ENCODE data around the gene CCDC127. TPM values are rescaled to one million over a fixed set of nuclear protein-coding genes. Genes with fewer than 3 reads are reported as not detected.
A peak's percentile ranks its signal among the peaks of the same experiment; 100 is the strongest.

Gene CCDC127
- total and polyA plus RNA-seq, 4 donors, result 2.1 to 6.7 (median 4.2) TPM

DNA sequence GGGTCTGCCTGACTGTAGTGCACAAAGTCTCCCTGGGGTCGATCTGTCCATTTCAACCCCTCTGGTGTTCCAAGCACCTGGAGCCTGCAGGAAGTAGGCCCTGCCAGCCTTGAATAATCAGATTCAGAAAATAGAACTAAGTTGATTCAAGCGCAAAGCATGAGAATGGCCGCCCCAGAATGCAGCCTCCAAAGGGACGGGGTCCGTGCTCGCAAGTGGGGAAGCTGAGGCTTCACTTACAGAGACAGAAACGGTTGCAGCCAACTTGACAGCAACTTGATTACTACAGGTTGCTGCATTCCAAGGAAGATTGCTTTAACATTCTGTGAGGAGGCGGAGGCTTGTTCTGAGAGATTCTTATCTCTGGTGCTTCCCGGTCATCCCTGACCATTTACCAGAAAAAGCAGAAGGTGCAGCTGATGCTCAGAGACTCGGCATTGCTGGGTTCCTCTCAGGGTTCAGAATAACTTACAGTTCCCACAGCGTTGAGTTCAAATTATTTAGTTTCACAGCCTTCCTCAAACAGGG is 41.6 kb downstream of the CCDC127 start:
- intact Hi-C loops (cut with DNase I), result no loop called here

DNA sequence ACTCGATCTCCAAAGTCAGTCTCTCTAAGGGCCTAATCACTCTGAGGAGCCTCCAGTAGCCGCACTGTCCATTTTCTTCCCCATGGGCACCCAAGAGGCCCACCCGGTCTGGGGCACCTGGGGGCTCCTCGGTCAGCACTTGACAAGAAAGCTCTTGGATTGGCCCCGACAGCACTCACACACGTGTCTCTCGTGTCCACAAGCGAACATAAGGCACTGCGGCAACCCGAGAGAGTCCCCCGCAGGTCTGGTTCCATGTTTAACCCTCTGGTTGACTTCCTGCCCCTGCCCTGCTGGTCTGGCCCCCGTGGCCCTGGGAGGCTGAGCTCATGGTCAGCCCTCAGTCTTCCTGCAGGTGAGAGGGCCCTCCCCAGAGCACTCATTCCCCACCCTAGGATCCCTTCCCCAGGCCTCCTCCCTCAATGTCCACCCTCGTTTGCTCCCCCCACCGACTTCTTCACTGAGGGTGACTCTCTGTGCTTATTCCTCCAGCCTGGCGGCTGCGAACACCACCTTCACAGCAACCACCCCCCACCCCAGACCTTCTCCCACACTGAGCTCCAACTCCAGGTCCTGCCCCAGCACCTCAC is 43.0 kb downstream of the CCDC127 start:
- no peaks in the 10 kb centered on the region for H3K9me3 ChIP-seq (ENCODE audit: control insufficient read depth, low read length)
- H3K36me3 ChIP-seq (ENCODE audit: control insufficient read depth in 1 of 2, insufficient read depth in 2 of 2, low read length in 1 of 2), result no peaks in the 10 kb centered on the region
- intact Hi-C loops (cut with DNase I), result no loop called here
- DNase-seq (peak in 1 of 2 donors; percentile 53), ATAC-seq (ENCODE audit: low FRiP score) (no peak)
- 91 to 93% methylated on average over 16 of the region's 16 CpGs for WGBS, 2 donors
- H3K27me3 ChIP-seq (ENCODE audit: control insufficient read depth in 1 of 2, insufficient read depth in 2 of 2, low read length in 1 of 2), result no peaks in the 10 kb centered on the region
- no peak overlapping the region for H3K27ac ChIP-seq (ENCODE audit: low read depth in 1 of 2, low read length in 2 of 2)
- no peaks in the 10 kb centered on the region for H3K4me1 ChIP-seq (ENCODE audit: control insufficient read depth in 1 of 2, insufficient read depth in 2 of 2, low read length in 2 of 2)
- no peak overlapping the region for H3K4me3 ChIP-seq (ENCODE audit: low read length in 2 of 2)

More for the DNA sequence above, 41.6 kb downstream of the CCDC127 start:
- no peaks in the 10 kb centered on the region for H3K9me3 ChIP-seq (ENCODE audit: control insufficient read depth, low read length)
- no peaks in the 10 kb centered on the region for H3K27me3 ChIP-seq (ENCODE audit: control insufficient read depth in 1 of 2, insufficient read depth in 2 of 2, low read length in 1 of 2)
- no peaks in the 10 kb centered on the region for H3K4me1 ChIP-seq (ENCODE audit: control insufficient read depth in 1 of 2, insufficient read depth in 2 of 2, low read length in 2 of 2)
- WGBS, 2 donors, result 88% methylated on average over 11 of the region's 11 CpGs
- no peaks in the 10 kb centered on the region for H3K36me3 ChIP-seq (ENCODE audit: control insufficient read depth in 1 of 2, insufficient read depth in 2 of 2, low read length in 1 of 2)
- DNase-seq (peak in 1 of 2 donors; percentile 53), ATAC-seq (ENCODE audit: low FRiP score) (no peak)
- H3K27ac ChIP-seq (ENCODE audit: low read depth in 1 of 2, low read length in 2 of 2), result no peak overlapping the region
- H3K4me3 ChIP-seq (ENCODE audit: low read length in 2 of 2), result no peak overlapping the region

DNA sequence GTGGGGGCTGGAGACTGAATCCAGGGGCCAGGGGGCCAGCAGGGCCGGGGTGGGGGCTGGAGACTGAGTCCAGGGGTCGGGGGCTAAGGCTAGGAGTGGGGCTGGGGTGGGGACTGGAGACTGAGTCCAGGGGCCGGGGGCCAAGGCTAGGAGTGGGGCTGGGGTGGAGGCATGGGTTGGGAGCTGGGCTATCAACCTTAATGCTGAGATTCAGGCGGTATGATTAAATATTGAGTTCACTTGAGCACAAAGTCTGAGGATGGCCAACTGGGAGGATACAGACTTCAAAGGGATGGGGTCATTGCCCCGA is 43.7 kb downstream of the CCDC127 start:
- Histone ChIP-seq H3K4me3 (ENCODE audit: low read length in 2 of 2) (no peak overlapping the region), H3K36me3 (ENCODE audit: control insufficient read depth in 1 of 2, insufficient read depth in 2 of 2, low read length in 1 of 2) (no peaks in the 10 kb centered on the region), H3K4me1 (ENCODE audit: control insufficient read depth in 1 of 2, insufficient read depth in 2 of 2, low read length in 2 of 2) (no peaks in the 10 kb centered on the region), H3K27ac (ENCODE audit: low read depth in 1 of 2, low read length in 2 of 2) (no peak overlapping the region), H3K27me3 (ENCODE audit: control insufficient read depth in 1 of 2, insufficient read depth in 2 of 2, low read length in 1 of 2) (no peaks in the 10 kb centered on the region), H3K9me3 (ENCODE audit: control insufficient read depth, low read length) (no peaks in the 10 kb centered on the region)
- DNase-seq (no peak), ATAC-seq (ENCODE audit: low FRiP score) (no peak)
- 92% methylated on average over 5 of the region's 5 CpGs for WGBS, 2 donors
- intact Hi-C loops (cut with DNase I), result no loop called here

DNA sequence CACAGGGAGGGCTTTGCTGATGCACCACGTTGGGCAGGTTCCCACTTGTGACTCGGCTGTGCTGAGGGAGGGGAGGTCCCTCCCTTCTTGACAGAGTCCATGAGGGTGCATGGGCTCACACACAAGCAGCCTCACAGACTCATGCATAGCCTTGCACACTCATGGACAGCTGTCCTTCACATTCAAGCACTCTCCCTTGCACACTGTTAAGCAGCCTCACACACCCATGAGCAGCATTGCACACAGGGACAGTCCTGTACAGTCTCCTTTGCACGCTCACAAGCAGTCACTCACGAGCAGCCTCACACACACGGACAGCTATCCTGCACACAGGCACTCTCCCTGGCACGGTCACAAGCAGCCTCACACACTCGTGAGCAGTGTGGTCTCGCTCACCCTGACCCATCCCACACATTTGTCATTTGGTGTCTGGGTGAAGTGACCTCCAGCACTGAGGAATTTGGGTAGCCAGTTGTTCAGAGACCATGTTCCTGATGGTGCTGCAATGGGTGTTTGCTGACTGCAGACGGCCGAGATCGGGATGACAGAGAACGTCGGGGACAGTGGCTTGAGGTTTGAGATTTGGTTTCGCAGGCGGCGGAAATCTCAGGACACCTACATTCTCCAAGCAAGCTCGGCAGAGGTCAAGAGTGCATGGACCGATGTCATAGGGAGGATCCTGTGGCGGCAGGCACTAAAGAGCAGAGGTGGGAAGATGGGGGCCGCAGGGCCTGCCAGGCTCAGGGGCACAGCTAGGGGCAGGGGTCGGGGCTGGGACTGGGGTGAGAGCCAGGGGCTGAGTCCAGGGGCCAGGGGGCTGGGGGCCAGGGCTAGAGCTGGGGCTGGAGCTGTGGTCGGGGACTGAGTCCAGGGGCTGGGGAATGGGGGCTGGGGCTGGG is 44.3 kb downstream of the CCDC127 start:
- ATAC-seq (ENCODE audit: low FRiP score), result no peak
- peak in 1 of 2 donors; percentile 72 for DNase-seq

DNA sequence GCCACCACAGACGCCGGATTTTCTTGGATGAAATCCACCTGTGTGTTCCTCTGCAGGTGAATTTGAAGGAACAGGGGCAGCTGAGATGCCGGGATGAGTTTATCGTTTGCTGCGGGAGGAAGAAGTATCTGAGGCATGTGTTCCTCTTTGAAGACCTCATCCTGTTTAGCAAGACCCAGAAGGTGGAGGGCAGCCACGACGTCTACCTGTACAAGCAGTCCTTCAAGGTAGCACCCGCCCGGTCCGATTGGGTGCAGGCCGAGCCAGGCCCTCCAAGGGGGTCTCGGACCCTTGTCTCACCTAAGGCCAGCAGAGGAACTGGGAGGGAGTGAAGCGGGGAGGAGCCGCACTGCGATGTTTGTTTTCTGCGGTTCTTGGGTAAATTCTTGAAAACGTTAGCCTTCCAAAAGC is 45.1 kb downstream of the CCDC127 start:
- DNase-seq (no peak), ATAC-seq (ENCODE audit: low FRiP score) (no peak)
- H3K4me3 ChIP-seq (ENCODE audit: low read length in 2 of 2), result no peak overlapping the region
- H3K4me1 ChIP-seq (ENCODE audit: control insufficient read depth in 1 of 2, insufficient read depth in 2 of 2, low read length in 2 of 2), result no peaks in the 10 kb centered on the region
- H3K27me3 ChIP-seq (ENCODE audit: control insufficient read depth in 1 of 2, insufficient read depth in 2 of 2, low read length in 1 of 2), result no peaks in the 10 kb centered on the region
- H3K9me3 ChIP-seq (ENCODE audit: control insufficient read depth, low read length), result no peaks in the 10 kb centered on the region
- intact Hi-C loops (cut with DNase I), result no loop called here
- H3K27ac ChIP-seq (ENCODE audit: low read depth in 1 of 2, low read length in 2 of 2), result no peak overlapping the region
- WGBS, 2 donors, result 81 to 83% methylated on average over 17 of the region's 17 CpGs
- no peaks in the 10 kb centered on the region for H3K36me3 ChIP-seq (ENCODE audit: control insufficient read depth in 1 of 2, insufficient read depth in 2 of 2, low read length in 1 of 2)

More for the DNA sequence above, 44.3 kb downstream of the CCDC127 start:
- no peak overlapping the region for H3K4me3 ChIP-seq (ENCODE audit: low read length in 2 of 2)
- H3K27me3 ChIP-seq (ENCODE audit: control insufficient read depth in 1 of 2, insufficient read depth in 2 of 2, low read length in 1 of 2), result no peaks in the 10 kb centered on the region
- no peaks in the 10 kb centered on the region for H3K9me3 ChIP-seq (ENCODE audit: control insufficient read depth, low read length)
- H3K36me3 ChIP-seq (ENCODE audit: control insufficient read depth in 1 of 2, insufficient read depth in 2 of 2, low read length in 1 of 2), result no peaks in the 10 kb centered on the region
- intact Hi-C loops (cut with DNase I), result no loop called here
- WGBS, 2 donors, result 81% methylated on average over 22 of the region's 22 CpGs
- H3K4me1 ChIP-seq (ENCODE audit: control insufficient read depth in 1 of 2, insufficient read depth in 2 of 2, low read length in 2 of 2), result no peaks in the 10 kb centered on the region
- no peak overlapping the region for H3K27ac ChIP-seq (ENCODE audit: low read depth in 1 of 2, low read length in 2 of 2)

DNA sequence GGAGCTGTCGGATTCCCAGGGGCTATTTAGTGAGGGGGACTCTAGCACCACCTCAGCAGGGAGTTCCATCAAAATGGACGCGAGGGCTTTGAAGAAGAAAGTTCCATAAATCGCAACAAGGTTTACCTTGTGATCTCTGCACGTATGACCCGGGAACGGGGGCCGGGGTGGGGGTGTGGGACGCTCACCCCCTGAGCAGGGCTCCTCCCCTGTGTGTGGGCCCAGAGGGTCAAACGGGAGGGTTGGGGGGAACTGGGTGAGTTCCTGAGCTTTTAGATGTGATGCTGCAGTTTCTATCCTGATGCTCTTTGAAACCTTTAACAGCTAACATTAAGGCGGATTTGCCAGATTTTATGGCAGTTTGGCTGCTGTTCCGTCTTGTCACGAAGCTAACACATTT is 45.5 kb downstream of the CCDC127 start:
- Histone ChIP-seq H3K27ac (ENCODE audit: low read depth in 1 of 2, low read length in 2 of 2) (no peak overlapping the region), H3K36me3 (ENCODE audit: control insufficient read depth in 1 of 2, insufficient read depth in 2 of 2, low read length in 1 of 2) (no peaks in the 10 kb centered on the region), H3K4me3 (ENCODE audit: low read length in 2 of 2) (no peak overlapping the region), H3K27me3 (ENCODE audit: control insufficient read depth in 1 of 2, insufficient read depth in 2 of 2, low read length in 1 of 2) (no peaks in the 10 kb centered on the region), H3K9me3 (ENCODE audit: control insufficient read depth, low read length) (no peaks in the 10 kb centered on the region), H3K4me1 (ENCODE audit: control insufficient read depth in 1 of 2, insufficient read depth in 2 of 2, low read length in 2 of 2) (no peaks in the 10 kb centered on the region)
- intact Hi-C loops (cut with DNase I), result no loop called here
- DNase-seq, result no peak
- 78 to 81% methylated on average over 13 of the region's 13 CpGs for WGBS, 2 donors
- ATAC-seq (ENCODE audit: low FRiP score), result no peak

DNA sequence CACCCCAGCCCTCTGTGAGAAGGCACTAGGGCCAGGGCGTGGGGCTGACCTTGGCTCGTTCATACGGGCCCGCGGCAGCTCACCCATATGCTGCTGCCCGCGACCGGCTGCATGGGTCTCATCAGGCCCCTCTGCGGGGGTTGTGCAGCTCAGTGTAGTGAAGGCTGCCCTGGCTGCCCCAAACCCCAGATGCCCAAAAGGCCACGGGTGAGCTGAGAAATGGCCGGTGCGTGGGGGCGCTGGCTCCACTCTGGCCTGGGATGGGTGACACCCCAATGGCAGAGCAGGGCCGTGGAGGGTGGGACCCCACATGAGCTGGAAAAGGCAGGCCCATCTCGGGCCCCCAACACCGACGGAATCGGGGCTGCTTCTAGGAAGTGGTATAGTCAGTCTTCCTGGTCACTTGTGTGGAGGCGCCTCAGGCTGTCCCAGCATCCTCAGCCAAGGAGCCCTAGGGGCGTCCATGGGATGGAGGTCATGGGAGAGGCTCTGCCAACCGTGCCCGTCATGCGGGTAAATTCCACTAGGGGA is 46.1 kb downstream of the CCDC127 start:
- no peaks in the 10 kb centered on the region for H3K27me3 ChIP-seq (ENCODE audit: control insufficient read depth in 1 of 2, insufficient read depth in 2 of 2, low read length in 1 of 2)
- no peak overlapping the region for H3K27ac ChIP-seq (ENCODE audit: low read depth in 1 of 2, low read length in 2 of 2)
- H3K36me3 ChIP-seq (ENCODE audit: control insufficient read depth in 1 of 2, insufficient read depth in 2 of 2, low read length in 1 of 2), result no peaks in the 10 kb centered on the region
- peak in 1 of 2 donors; percentile 63 for DNase-seq
- 89 to 94% methylated on average over 23 of the region's 23 CpGs for WGBS, 2 donors
- no peaks in the 10 kb centered on the region for H3K9me3 ChIP-seq (ENCODE audit: control insufficient read depth, low read length)
- H3K4me1 ChIP-seq (ENCODE audit: control insufficient read depth in 1 of 2, insufficient read depth in 2 of 2, low read length in 2 of 2), result no peaks in the 10 kb centered on the region
- intact Hi-C loops (cut with DNase I), result no loop called here
- no peak for ATAC-seq (ENCODE audit: low FRiP score)
- H3K4me3 ChIP-seq (ENCODE audit: low read length in 2 of 2), result no peak overlapping the region

DNA sequence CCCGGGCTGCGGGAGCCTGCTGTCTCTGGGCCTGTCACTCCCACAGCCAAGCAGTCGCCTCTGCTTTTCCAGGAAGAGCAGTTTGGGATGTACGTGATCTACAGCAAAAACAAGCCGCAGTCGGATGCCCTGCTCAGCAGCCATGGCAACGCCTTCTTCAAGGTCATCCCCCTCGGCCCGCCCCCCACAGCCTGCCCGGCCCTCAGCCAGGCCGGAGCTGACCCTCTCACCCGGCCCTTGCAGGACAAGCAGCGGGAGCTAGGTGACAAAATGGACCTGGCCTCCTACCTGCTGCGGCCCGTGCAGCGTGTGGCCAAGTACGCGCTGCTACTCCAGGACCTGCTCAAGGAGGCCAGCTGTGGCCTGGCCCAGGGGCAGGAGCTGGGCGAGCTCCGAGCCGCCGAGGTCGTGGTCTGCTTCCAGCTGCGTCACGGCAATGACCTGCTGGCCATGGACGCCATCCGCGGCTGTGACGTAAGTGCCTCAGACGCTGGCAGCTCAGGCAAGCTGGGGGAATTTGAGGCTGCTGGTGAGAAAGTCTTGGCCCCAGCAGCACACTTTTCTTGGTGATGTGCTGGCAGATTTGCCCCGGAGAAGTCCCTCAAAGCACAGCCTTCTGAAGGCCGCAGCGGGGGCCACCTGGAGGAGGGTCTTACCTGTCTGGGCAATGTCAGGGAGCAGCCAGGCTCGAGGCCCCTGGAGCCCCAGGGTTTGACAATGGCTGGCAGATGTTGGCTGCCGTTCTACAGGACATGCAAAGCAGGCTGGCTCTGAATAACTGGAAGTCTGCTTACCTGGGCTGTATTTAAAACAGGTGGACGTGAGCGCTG is 46.8 kb downstream of the CCDC127 start:
- DNase-seq, result peak in 1 of 2 donors; percentile 65
- H3K4me3 ChIP-seq (ENCODE audit: low read length in 2 of 2), result no peak overlapping the region
- H3K36me3 ChIP-seq (ENCODE audit: control insufficient read depth in 1 of 2, insufficient read depth in 2 of 2, low read length in 1 of 2), result no peaks in the 10 kb centered on the region
- 90% methylated on average over 37 of the region's 37 CpGs for WGBS, 2 donors
- H3K4me1 ChIP-seq (ENCODE audit: control insufficient read depth in 1 of 2, insufficient read depth in 2 of 2, low read length in 2 of 2), result no peaks in the 10 kb centered on the region
- no peak overlapping the region for H3K27ac ChIP-seq (ENCODE audit: low read depth in 1 of 2, low read length in 2 of 2)
- no peaks in the 10 kb centered on the region for H3K9me3 ChIP-seq (ENCODE audit: control insufficient read depth, low read length)
- no peaks in the 10 kb centered on the region for H3K27me3 ChIP-seq (ENCODE audit: control insufficient read depth in 1 of 2, insufficient read depth in 2 of 2, low read length in 1 of 2)
- ATAC-seq (ENCODE audit: low FRiP score), result no peak
- intact Hi-C loops (cut with DNase I), result no loop called here
